Stimulated activated CD8-positive, alpha-beta memory T cell treated with anti-CD3 and anti-CD28 coated beads, Interleukin-15, amount 100 ng/mL, for 48 hours (primary cell): Measurements from ENCODE around the gene ADPRHL1.

Experiments
- DNase-seq, 2 donors: peaks; one replicate each; pipeline ENCODE4 v3.0.0-alpha.2; 2020; ENCODE audit warnings: low read depth in 2 of 2

ADPRHL1 gene

GRCh38 chr13:113432506-113433270, 20.6 kb downstream of the ADPRHL1 start:
- DNase-seq: no peak

GRCh38 chr13:113431171-113431570, 22.1 kb downstream of the ADPRHL1 start:
- no peak for DNase-seq

- no peak for DNase-seq
These were observed 22.7 kb downstream of the ADPRHL1 start for GRCh38 chr13:113430378-113431110.

GRCh38 chr13:113429608-113429985, 23.7 kb downstream of the ADPRHL1 start:
- no peak for DNase-seq

GRCh38 chr13:113428871-113429607, 24.2 kb downstream of the ADPRHL1 start:
- no peak for DNase-seq

- no peak for DNase-seq
These were observed 24.8 kb downstream of the ADPRHL1 start for GRCh38 chr13:113428469-113428865.

- no peak for DNase-seq
These were observed 25.5 kb downstream of the ADPRHL1 start for GRCh38 chr13:113427562-113428468.

- DNase-seq: no peak
These were observed 26.7 kb downstream of the ADPRHL1 start for GRCh38 chr13:113426591-113426986.

GRCh38 chr13:113425941-113426590, 27.2 kb downstream of the ADPRHL1 start:
- no peak for DNase-seq

GRCh38 chr13:113423520-113424163, 29.6 kb downstream of the ADPRHL1 start:
- no peak for DNase-seq

GRCh38 chr13:113422807-113423519, 30.3 kb downstream of the ADPRHL1 start:
- DNase-seq: no peak

- DNase-seq: no peak
These were observed 31.5 kb downstream of the ADPRHL1 start for GRCh38 chr13:113421673-113422270.

GRCh38 chr13:113420833-113421600, 32.3 kb downstream of the ADPRHL1 start:
- DNase-seq: no peak

GRCh38 chr13:113420232-113420631, 33.1 kb downstream of the ADPRHL1 start:
- DNase-seq: no peak

GRCh38 chr13:113419531-113420193, 33.6 kb downstream of the ADPRHL1 start:
- DNase-seq: no peak

- no peak for DNase-seq
These were observed 34.6 kb downstream of the ADPRHL1 start for GRCh38 chr13:113418722-113419049.

- no peak for DNase-seq
These were observed 35.2 kb downstream of the ADPRHL1 start for GRCh38 chr13:113417836-113418721.
